ENCODE data around the gene SPATA33.

SPATA33 gene

DNA sequence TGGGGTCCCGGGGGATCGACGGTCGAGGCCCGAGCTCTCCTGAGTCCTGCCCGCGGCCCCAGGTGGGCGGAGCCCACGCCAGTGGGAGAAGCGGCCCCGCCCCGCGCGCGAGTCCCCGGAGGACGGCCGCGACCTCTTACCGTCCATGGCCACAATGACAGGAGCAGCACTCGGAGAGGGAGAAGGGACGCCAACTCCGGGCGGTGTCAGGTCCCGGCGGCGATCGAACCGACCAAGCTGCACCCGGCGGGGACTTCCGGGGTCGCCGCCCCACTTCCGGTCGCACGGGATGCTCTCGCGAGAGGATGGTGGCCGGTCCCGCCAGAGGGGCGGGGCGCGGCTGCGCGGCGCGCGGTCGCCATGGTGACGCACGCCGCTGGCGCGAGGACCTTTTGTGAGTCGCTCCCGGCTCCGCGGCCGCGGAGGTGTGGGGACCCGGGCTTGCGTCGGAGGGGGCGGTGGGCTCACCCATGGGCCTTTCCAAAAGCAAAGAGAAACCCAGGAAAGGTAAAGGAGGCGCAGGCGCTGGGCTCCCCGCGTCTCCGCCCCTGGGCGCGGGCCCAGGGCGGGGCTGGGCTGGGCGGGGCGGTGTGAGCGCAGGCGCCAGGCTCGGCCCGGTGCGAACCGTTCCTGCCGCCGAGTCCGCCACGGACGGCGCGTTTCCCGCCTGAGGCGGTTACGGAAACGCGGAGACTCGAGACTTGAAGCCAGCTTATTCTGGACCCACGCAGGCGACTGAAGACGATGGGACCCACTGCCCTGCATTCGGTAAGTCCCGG is at the start of gene SPATA33, which contains the start of gene CHMP1A:
TSS of gene SPATA33 (plus strand) at position 395 of the 779 bp plus-strand sequence. CDS start at position 471, 76 bp downstream.
TSS of gene CHMP1A (minus strand) at position 267 of the 779 bp plus-strand sequence. CDS start at position 147, 120 bp downstream.
- peak; percentile 95 for DNase-seq (ENCODE audit: low spot score)

- DNase-seq (ENCODE audit: low spot score) = no peak
Measured at GRCh38 chr16:89607937-89608740, 49.5 kb upstream of the SPATA33 start.

- DNase-seq (ENCODE audit: low spot score) = no peak
Measured at GRCh38 chr16:89610108-89610453, 47.6 kb upstream of the SPATA33 start.

- no peak for DNase-seq (ENCODE audit: low spot score)
Measured at GRCh38 chr16:89612415-89613166, 45.0 kb upstream of the SPATA33 start.

DNA sequence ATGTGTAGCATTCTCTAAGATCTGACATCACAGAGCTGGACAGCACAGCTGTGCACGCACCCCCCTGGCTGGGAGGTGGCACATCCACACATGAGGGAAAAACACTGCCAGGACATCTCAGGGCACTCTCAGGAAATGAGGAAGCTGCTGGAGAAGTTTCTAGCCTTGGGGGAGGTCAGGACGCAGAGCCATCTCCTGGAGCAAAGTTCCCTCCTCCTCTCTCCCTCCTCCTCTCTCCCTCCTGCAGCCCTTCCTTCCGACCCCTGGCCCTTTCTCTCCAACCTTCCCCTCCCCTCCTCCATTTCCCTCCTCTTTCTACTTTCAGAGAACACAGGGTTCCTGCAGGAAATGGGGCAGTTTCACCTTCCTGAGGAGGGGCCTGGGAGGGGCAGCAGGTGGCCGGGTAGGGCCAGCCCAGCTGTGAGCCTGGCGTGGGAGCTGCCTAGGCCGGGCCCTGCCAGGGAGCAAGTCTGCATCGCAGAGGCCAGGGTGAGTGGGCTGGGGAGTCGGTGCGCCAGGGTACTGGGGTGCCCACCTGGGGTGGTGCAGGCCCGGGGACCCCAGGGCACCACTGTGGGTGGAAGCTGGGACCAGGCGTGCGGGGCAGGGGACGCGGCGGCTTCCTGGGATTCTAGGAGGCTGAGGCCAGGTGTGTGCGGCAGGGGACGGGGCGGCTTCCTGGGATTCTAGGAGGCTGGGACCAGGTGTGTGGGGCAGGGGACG is 44.2 kb upstream of the SPATA33 start, which contains the start of gene DPEP1:
TSS of gene DPEP1 (plus strand) at position 412 of the 723 bp plus-strand sequence. CDS start 16,769 bp downstream, outside the sequence.
- DNase-seq (ENCODE audit: low spot score) = no peak

DNA sequence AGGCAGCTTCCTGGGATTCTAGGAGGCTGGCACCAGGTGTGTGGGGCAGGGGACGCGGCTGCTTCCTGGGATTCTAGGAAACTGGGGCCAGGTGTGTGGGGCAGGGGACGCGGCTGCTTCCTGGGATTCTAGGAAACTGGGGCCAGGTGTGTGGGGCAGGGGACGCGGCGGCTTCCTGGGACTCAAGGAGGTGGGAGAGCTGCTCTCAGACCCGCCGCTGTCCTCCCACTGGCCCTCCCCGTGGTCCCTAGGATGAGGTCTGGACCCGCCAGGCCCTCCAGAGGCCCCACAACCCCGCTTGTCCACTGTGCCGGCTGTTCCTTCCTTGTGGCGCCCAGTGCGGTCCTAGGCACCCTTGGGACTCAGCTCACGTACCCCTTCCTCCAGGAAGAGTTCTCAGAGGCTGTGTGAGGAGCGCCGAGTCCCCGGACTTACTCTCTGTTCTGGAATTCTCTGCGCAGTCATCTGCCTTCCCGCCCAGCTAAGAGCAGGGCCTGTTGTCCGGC is 43.6 kb upstream of the SPATA33 start:
- DNase-seq (ENCODE audit: low spot score) = no peak

- DNase-seq (ENCODE audit: low spot score) = no peak
Measured at GRCh38 chr16:89615176-89615575, 42.5 kb upstream of the SPATA33 start.

GRCh38 chr16:89615596-89616090 is 42.0 kb upstream of the SPATA33 start:
- DNase-seq (ENCODE audit: low spot score) = no peak

DNA sequence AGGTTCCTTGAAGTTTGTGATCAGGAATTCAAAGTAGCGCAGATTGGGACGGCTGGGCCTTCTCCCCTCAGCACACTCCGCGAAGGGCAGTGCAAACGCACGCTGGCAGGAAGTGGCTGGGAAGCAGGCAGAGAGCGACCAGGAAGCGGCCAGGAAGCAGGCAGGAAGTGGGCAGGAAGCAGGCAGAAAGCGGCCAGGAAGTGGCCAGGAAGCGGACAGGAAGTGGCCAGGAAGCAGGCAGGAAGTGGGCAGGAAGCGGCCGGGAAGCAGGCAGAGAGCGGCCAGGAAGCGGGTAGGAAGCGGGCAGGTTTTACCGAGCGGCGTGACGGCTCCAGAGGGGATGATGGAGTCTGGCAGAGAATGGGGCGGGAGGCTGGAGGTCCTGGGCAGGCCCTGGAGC is 41.0 kb upstream of the SPATA33 start:
- DNase-seq (ENCODE audit: low spot score) = no peak

GRCh38 chr16:89617036-89617435 is 40.6 kb upstream of the SPATA33 start:
- DNase-seq (ENCODE audit: low spot score) = no peak

DNA sequence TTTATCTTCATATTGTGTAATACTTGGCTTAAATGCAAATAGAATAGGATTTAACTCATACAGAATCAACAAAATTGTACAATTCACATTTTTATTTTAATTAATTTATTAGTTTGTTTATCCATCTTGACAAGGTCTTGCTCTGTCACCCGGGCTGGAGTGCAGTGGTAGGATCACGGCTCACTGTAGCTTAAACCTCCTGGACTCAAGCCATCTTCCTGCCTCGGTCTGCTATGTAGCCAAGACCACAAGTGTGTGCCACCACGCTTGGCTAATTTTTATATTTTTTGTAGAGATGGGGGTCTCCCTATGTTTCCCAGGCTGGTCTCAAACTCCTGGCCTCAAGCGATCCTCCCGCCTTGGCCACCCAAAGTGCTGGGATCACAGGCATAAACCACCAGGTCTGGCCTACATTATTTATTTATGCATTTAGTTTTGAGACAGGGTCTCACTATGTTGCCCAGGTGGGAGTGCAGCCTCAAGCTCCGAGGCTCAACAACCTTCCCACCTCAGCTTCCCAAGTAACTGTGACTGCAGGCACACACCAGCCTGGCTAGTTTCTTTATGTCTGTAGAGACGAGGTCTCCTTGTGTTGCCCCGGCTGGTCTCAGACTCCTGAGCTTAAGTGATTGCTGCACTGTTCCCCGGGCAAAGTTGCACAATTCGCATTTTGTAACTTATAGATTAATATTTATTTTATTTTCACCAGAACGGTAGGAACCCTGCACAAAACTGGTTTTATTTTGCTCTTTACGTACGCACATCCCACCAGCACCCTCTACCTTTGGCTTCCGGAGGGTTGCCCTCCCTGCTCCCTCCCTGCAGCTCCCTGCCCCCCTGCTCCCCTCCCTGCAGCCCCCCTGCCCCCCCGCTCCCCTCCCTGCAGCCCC is 39.3 kb upstream of the SPATA33 start:
- no peak for DNase-seq (ENCODE audit: low spot score)

DNA sequence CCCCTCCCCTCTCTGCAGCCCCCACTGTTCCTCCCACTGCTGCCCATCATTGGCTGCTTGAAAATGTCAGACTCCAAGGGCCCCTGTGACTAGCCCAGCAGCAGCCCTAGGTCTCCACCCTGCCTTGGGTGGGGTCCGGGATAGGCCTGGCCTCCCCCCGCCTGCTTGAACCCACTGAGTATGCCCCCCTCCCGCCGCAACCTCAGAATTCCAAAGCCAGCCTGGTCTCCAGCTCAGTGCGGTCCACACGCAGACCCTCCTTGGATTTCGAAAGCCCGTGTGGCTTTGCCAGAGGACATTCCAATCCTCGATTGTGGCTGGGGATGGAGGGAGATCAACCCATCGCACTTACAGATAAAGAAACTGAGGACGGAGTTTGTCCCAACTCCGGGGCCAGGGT is 37.8 kb upstream of the SPATA33 start:
- no peak for DNase-seq (ENCODE audit: low spot score)

DNA sequence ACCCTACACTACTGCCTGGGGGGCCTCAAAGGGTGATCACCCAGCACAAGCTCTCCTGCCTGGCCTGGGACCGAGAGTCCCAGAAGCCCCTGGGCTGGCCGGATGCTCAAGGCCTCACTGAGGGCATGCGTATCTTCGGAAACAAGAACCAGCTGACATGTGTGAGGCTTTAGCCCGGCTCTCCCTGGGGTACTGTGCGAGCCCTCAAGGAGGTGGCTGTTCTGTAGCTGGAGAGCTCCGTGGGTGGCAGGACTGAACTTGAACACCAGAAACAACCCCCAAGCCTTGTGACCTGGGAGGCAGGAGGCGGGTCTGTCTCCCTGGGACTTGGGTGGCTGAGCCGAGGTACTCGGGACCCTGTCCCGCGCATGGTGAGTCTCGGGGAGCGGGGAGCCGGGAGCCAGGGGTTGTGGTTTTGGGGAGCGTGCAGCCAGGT is 37.2 kb upstream of the SPATA33 start:
- DNase-seq (ENCODE audit: low spot score) = no peak

- no peak for DNase-seq (ENCODE audit: low spot score)
Measured at GRCh38 chr16:89621136-89621697, 36.4 kb upstream of the SPATA33 start.

DNA sequence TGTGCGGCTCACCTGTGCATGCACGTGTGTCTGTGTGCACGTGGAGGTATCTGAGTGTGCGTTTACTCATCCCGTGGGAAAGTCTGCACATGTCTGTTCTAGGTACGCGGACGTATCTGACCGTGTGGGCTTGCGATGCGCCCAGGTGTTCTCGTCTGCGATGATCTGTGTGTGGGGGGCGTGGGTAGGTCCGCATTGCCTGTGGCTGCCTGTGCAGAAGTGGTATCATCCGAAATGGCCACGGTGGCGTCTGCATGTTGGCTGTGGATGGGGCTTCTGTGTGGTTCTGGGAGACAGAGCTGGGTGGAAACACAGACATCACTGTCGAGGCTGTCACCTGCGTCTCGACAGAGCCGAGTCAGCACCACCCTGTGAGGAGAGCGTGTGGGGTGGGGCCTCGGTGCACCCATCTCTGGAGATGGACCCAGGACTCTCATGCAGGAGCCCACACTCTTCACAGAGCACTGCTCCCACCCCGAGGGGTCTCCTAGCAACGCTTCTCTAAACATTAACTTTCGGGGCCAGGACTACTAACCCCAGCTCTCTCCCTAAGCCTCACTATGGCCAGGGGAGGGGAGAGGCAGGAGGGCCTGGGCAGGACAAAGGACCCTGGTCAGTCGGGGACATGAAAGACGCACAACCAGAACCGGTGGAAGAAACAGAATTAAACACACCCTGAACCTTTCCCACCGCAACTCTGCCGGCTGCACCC is 35.8 kb upstream of the SPATA33 start:
- no peak for DNase-seq (ENCODE audit: low spot score)

GRCh38 chr16:89623511-89624261 is 34.0 kb upstream of the SPATA33 start:
- DNase-seq (ENCODE audit: low spot score) = no peak

DNA sequence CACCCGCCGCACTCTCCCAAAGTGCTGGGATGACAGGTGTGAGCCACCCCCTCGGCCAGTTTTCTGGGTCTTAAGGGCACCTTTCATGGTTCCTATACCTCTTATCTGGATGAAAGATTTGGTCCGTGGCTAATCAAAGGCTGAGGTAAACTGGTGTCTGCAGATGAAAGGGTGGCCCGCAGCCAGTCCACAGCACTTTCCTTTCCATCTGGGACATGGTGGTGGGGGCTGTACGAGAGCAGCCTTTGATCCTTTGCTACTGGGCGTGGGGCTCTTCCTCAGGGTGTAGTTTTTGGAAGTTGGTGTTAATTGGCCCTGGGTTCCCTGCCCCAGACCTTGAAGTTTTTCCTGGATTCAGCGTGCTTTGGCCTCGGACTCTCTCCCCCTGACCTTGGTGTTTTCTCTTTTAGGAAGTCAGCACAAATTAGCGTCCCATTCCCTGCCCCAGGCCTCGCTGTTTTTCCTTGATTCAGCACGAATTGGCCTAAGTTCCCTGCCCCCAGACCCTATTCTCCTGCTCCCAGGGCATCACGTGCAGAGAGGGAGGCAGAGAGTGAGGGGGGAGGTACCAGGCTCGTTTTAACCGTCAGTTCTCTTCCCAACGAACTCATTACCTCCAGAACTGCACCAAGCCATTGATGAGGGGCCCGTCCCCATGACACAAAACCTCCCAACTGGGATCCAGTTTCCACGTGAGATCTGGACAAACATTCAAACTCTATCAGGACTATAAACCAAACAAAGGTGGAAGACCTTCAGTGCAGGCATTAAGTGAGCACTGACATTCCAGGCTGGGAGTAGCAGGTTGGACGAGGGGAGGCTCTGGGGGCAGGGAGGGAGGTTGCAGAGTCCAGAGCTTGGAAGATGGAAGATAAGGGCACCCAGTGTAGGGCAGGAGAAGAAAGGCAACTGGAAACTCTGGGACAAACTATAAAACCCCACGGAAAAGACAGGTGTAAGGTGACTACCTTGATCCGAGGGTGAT is 32.6 kb upstream of the SPATA33 start:
- no peak for DNase-seq (ENCODE audit: low spot score)
